Posterior cingulate gyrus (tissue), 11 donors: ENCODE measurements around the gene DDX27.

Experiments used
- DNase-seq, 10 donors: peaks; one replicate each; pipeline versions ENCODE4 v3.0.0 to v3.0.0-alpha.2; 2020 to 2021; ENCODE audit warnings: mixed read lengths in 3 of 10
- intact Hi-C: fragments of 100-400 bp; cut with DNase I; formaldehyde crosslinking; loops from one replicate; pipeline ENCODE4 v1.15.1; 2023

DDX27 gene

GRCh38 chr20:49237531-49237930, 18.3 kb downstream of the DDX27 start:
- DNase-seq = peak in 1 of 10 donors; percentile 32
- intact Hi-C loops = no loop called here

GRCh38 chr20:49245921-49246740, 26.9 kb downstream of the DDX27 start:
- intact Hi-C loops = loop anchor here (5.0 kb wide), 1 partner anchor 76 kb away; no protein-coding TSS in a partner anchor
- peak in 8 of 10 donors; percentile 29 to 92 (median 38) for DNase-seq

GRCh38 chr20:49247169-49247723, 28.0 kb downstream of the DDX27 start:
- DNase-seq = no peak
- intact Hi-C loops = loop anchor here (5.0 kb wide), 1 partner anchor 75 kb away; no protein-coding TSS in a partner anchor

GRCh38 chr20:49247792-49248191, 28.6 kb downstream of the DDX27 start:
- DNase-seq = no peak
- intact Hi-C loops = loop anchor here (5.0 kb wide), 1 partner anchor 75 kb away; no protein-coding TSS in a partner anchor

- intact Hi-C loops = loop anchor here (5.0 kb wide), 1 partner anchor 74 kb away; no protein-coding TSS in a partner anchor
- DNase-seq = peak in 1 of 10 donors; percentile 77
These were observed 29.1 kb downstream of the DDX27 start for GRCh38 chr20:49248301-49248700.

- intact Hi-C loops = loop anchor here (5.0 kb wide), 1 partner anchor 73 kb away; no protein-coding TSS in a partner anchor
- DNase-seq = peak in 1 of 10 donors; percentile 72
These were observed 29.9 kb downstream of the DDX27 start for GRCh38 chr20:49248879-49249665.

- intact Hi-C loops = no loop called here
- no peak for DNase-seq
These were observed 33.5 kb downstream of the DDX27 start for GRCh38 chr20:49252556-49253350.

GRCh38 chr20:49256261-49256660, 37.0 kb downstream of the DDX27 start:
- intact Hi-C loops = no loop called here
- DNase-seq = peak in 1 of 10 donors; percentile 16

- DNase-seq = no peak
- intact Hi-C loops = no loop called here
These were observed 40.1 kb downstream of the DDX27 start for GRCh38 chr20:49259284-49259683.

- intact Hi-C loops = no loop called here
- DNase-seq = no peak
These were observed 40.6 kb downstream of the DDX27 start for GRCh38 chr20:49259799-49260198.

GRCh38 chr20:49260218-49260617, 41.0 kb downstream of the DDX27 start:
- intact Hi-C loops = no loop called here

GRCh38 chr20:49261173-49261572, 42.0 kb downstream of the DDX27 start:
- intact Hi-C loops = no loop called here
- no peak for DNase-seq

More at GRCh38 chr20:49260218-49260617, 41.0 kb downstream of the DDX27 start:
- DNase-seq = no peak

GRCh38 chr20:49262444-49262843, 43.2 kb downstream of the DDX27 start:
- intact Hi-C loops = no loop called here

GRCh38 chr20:49267327-49267726, 48.1 kb downstream of the DDX27 start:
- no peak for DNase-seq
- intact Hi-C loops = no loop called here

More at GRCh38 chr20:49262444-49262843, 43.2 kb downstream of the DDX27 start:
- no peak for DNase-seq

GRCh38 chr20:49268600-49269365, 49.6 kb downstream of the DDX27 start:
- intact Hi-C loops = no loop called here
- DNase-seq = no peak

- intact Hi-C loops = no loop called here
These were observed 51.0 kb downstream of the DDX27 start for GRCh38 chr20:49270177-49270576.

GRCh38 chr20:49270736-49271135, 51.5 kb downstream of the DDX27 start:
- intact Hi-C loops = no loop called here

More at GRCh38 chr20:49270177-49270576, 51.0 kb downstream of the DDX27 start:
- DNase-seq = no peak

GRCh38 chr20:49272654-49273053, 53.4 kb downstream of the DDX27 start:
- intact Hi-C loops = no loop called here
- no peak for DNase-seq

More at GRCh38 chr20:49270736-49271135, 51.5 kb downstream of the DDX27 start:
- no peak for DNase-seq

GRCh38 chr20:49273696-49274277, 54.6 kb downstream of the DDX27 start:
- DNase-seq = no peak
- intact Hi-C loops = no loop called here
